GM18507 (cell line): ENCODE measurements around the gene CT47B1.
"Not testable (repeated sequence)": the region's sequence is repeated elsewhere in the genome, so short reads cannot be mapped to it uniquely, and the experiment has no call there.

Experiments used
- DNase-seq: peaks from one replicate; pipeline ENCODE4 v3.0.0; 2011; ENCODE audit warnings: low read depth; ENCODE audit not compliant: insufficient read length; ENCODE audit errors: extremely low spot score
- FAIRE-seq: peaks from 2 replicates; lab custom pipeline; 2011; peaks lifted over from hg19 to GRCh38; lab: Jason Lieb, UNC

CT47B1 gene

DNA sequence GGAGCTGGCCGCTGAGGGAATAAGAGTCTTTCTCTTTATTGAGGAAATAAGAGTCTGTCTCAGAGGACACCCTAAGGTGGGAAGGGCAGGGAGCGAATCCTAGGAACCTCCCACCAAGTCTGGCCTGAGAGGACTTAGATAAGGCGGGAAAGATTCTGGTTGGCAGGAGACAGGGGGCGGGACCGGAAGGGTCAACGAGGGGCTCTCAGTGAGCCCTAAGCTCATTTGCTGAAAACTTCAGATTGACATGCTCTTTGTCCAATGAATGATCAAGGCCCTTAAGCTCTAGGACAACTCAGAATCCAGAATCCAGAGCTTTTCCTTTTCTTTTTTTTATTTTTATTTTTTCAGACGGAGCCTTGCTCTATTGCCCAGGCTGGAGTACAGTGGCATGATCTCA, at the start of gene CT47B1:
TSS of gene CT47B1 (minus strand) at position 101 of the 400 bp plus-strand sequence. CDS start 196 bp downstream, outside the sequence.
- FAIRE-seq, DNase-seq: not testable (repeated sequence)

DNA sequence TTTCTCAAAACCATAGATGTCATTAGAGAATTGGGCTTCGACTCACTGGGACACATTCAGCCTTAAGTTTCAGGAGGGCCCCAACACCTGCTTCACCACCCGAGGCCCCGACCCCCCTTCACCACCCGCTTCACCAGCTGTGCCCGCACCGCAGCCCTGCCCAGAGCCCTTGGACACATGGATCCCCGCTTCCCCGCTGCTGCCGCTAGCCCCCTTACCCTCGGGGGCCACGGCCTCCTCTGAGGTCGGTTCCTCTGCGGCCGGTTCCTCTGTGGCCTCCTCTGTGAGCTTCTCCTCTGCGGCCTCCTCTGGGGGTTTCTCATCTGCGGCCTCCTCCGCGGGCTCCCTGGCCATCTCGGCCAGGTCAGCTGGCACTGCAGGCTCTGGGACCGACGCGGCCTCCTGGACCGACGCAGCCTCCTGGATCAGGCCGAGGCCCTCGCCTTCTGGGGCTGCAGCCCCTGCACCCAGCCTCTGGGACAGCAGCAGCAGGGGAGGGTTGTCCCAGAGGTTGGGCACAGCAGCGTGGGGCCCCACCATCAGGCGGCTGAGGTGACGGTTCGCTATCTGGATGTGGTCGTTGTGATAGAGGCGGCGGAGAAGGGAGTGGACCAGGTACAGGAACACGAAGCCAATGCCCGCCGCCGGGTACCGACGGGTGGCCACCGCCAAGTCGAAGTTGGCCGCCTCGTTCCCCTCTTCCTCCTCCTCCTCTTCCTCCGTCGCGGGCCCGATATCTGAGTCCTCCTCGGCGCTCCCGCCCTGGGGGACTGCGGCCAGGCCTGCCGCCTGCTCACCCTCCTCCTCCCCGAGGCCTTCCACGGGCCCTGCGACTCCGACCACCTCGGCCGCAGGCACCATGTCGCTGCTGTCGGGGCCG, 748 bp downstream of the CT47B1 start:
- no peak for FAIRE-seq
- no peak for DNase-seq

DNA sequence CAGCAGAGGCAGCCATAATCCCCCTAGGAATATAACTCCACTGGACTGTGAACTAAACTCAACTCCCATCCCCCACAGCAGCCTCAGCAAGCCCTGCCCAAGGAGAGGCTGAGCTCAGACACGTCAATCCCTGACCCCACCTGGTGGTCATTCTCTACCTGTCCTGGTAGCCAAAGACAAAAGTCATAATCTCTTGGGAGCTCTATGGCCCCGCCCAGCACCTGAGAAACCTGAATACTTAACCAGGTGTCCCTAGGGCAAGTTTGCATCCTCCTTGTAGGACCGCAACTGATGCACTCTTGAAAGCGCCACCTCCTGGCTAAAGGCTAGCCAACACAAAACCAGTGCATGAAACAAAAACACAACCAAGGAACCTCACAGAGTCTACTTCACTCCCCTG, 18.4 kb downstream of the CT47B1 start:
- DNase-seq (no peak), FAIRE-seq (no peak)

DNA sequence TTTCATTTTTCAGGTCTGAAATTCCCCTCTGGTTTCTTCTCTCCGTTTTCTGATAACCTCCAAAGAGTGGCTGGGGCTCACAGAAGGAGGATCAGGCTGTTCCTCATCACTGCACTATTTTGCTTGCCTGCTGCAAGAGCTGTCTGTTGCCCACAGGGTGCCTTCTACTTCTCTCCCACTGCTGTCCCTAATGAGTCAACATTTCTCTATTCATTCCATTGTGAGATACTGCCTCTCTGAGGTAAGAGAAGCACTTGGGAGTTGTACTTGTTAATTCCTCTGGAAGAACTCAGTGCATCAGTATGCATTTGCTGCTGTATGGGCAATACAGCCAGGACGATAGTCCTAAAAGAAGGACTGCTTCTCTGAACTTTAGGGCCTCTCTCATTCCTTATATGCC, 34.8 kb downstream of the CT47B1 start:
- DNase-seq, result no peak
- no peak for FAIRE-seq

DNA sequence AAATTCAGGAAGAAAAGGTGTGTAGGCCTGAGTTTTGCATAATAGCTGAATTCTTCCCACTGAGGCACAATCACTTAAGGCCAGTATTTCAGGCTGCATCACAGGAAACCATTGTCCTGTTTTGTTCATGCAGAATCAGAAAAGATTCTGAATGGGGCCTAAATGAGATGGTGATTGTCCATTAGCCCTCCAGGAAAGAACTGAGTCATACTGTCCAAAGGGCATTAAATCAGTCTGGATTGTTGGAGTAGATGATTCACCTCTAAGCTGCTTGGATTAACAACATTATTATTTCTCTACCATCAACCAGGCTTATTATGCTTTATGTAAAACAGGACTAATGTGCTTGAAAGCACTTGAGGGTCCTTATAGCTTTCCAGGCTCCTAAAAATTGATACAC, 36.2 kb downstream of the CT47B1 start:
- no peak for FAIRE-seq
- no peak for DNase-seq

DNA sequence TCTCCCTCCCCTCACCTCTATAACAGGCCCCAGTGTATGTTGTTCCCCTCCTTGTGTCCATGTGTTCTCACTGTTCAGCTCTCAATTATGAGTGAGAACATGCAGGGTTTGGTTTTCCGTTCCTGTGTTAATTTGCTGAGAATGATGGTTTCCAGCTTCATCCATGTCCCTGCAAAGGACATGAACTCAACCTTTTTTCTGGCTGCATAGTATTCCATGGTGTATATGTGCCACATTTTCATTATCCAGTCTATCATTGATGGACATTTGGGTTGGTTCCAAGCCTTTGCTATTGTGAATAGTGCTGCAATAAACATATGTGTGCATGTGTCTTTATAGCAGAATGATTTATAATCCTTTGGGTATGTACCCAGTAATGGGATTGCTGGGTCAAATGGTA, 48.5 kb downstream of the CT47B1 start:
- DNase-seq, FAIRE-seq: not testable (repeated sequence)

DNA sequence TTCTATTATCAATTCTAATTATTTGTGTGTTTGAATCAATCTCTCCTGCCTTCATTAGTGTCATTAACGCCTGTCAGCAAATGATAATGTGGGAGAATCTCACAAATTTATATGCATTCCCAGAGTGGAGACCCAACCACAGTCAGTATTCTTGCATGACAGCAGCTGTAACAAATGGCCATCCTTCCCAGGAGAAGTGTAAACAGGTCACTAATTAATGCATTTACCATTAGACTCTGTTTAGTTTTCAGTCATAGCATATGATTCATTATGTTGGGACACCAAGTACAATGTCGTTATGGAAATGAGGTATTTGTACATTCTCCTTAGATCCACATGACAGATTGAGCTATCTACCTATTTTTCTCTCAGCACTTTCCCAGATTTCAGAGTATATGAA, 50.5 kb downstream of the CT47B1 start:
- DNase-seq (no peak), FAIRE-seq (no peak)

DNA sequence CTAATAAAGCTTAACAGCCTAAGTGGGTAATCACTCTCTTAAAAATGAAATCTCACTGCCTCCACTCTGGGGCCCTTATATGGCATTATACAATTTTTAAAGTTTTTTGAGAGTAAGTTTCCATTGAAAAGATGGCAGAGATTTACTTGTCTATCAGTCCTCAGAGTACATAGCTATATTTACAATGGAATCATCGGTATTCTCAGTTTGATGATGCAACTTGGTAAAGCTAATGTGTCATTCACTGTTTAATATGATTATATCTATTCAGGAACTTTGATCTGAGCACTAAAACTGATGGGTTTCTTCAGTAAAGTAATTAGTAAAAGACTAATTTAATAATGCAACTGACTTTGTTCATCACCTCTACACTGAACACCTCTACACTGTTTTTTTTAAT, 51.6 kb downstream of the CT47B1 start:
- FAIRE-seq (no peak), DNase-seq (no peak)

DNA sequence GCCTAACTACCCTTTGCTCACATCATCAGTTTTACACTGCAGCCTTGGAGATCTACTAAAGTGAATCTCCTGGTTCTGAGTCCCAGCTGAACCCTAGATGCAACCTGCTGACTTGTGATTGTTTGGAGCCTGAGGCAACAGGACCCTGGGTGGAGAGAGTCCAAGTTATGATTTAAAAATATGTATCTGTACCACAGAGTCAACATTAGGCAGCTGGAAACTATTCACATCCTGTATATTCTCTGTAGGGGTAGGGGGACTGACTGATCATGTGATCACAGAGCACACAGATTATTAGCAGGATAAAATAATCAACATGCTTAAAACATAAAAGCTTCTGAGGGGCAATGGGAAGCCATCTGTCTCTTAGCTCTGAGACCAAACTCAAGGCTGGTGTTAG, 52.1 kb downstream of the CT47B1 start:
- no peak for FAIRE-seq
- no peak for DNase-seq
